Activated naive CD4-positive, alpha-beta T cell treated with anti-CD3 and anti-CD28 coated beads, Interleukin-2, amount 10 ng/mL, durations not matched to agents 7 days and 5 days (primary cell): ENCODE results near the gene EPRS1.
A peak's percentile ranks its signal among the peaks of the same experiment; 100 is the strongest.

Source experiments
- CTCF ChIA-PET: fragments of 350-600 bp; sonication (Branson Sonifier 250); formaldehyde crosslinking; loops from one replicate; lab custom pipeline; 2021; ENCODE audit warnings: antibody characterized with exemption; lab: Charles Lee
- DNase-seq: peaks from one replicate; pipeline ENCODE4 v3.0.0-alpha.2; 2020
- H3K27ac Mint-ChIP-seq: one replicate; pipeline ENCODE4 v1.8.0; 2021; ENCODE audit warnings: mild to moderate bottlenecking, moderate library complexity, mixed read lengths
- H3K27me3 Mint-ChIP-seq: one replicate; pipeline ENCODE4 v1.8.0; 2021; ENCODE audit warnings: mild to moderate bottlenecking, mixed read lengths
- H3K36me3 Mint-ChIP-seq: one replicate; pipeline ENCODE4 v1.8.0; 2021; ENCODE audit warnings: mixed read lengths
- H3K4me1 Mint-ChIP-seq: one replicate; pipeline ENCODE4 v1.8.0; 2021; ENCODE audit warnings: mixed read lengths
- H3K4me3 Mint-ChIP-seq: one replicate; pipeline ENCODE4 v1.8.0; 2021; ENCODE audit warnings: mild to moderate bottlenecking, moderate library complexity, mixed read lengths
- H3K9me3 Mint-ChIP-seq: one replicate; pipeline ENCODE4 v1.8.0; 2021; ENCODE audit warnings: mixed read lengths

EPRS1 gene

GRCh38 chr1:220011620-220012019 lies 34.7 kb downstream of the EPRS1 start:
- Mint-ChIP-seq H3K36me3 (peaks cover 53% of the 10 kb centered on the region), H3K9me3 (no peaks in the 10 kb centered on the region), H3K4me3 (no peak overlapping the region), H3K27ac (no peak overlapping the region), H3K27me3 (no peaks in the 10 kb centered on the region), H3K4me1 (peaks cover 13% of the 10 kb centered on the region)
- CTCF ChIA-PET, result interaction anchor here (0.5 to 2.0 kb wide), 5 partner anchors 20 to 78 kb away, joined by 3 to 7 read pairs (median 4); partner anchors contain the start of gene BPNT1
- DNase-seq, result no peak

- Mint-ChIP-seq H3K9me3 (no peaks in the 10 kb centered on the region), H3K36me3 (peaks cover 44% of the 10 kb centered on the region), H3K27me3 (no peaks in the 10 kb centered on the region), H3K4me3 (no peak overlapping the region), H3K27ac (no peak overlapping the region), H3K4me1 (peaks cover 6% of the 10 kb centered on the region)
- DNase-seq, result no peak
- CTCF ChIA-PET, result no interaction called here
Observed at GRCh38 chr1:220007438-220007837, 38.9 kb downstream of the EPRS1 start.

- Mint-ChIP-seq H3K9me3 (no peaks in the 10 kb centered on the region), H3K36me3 (peaks cover 46% of the 10 kb centered on the region), H3K27me3 (no peaks in the 10 kb centered on the region), H3K4me1 (peaks cover 10% of the 10 kb centered on the region), H3K27ac (no peak overlapping the region), H3K4me3 (no peak overlapping the region)
- CTCF ChIA-PET, result no interaction called here
- DNase-seq, result no peak
Observed at GRCh38 chr1:220005489-220005888, 40.8 kb downstream of the EPRS1 start.

- Mint-ChIP-seq H3K27me3 (no peaks in the 10 kb centered on the region), H3K27ac (no peak overlapping the region), H3K9me3 (no peaks in the 10 kb centered on the region), H3K36me3 (peaks cover 41% of the 10 kb centered on the region), H3K4me3 (no peak overlapping the region), H3K4me1 (peaks cover 14% of the 10 kb centered on the region)
- no peak for DNase-seq
- CTCF ChIA-PET, result no interaction called here
Observed at GRCh38 chr1:220003610-220004299, 42.5 kb downstream of the EPRS1 start.

GRCh38 chr1:220003015-220003414 lies 43.3 kb downstream of the EPRS1 start:
- Mint-ChIP-seq H3K27ac (no peak overlapping the region), H3K36me3 (peaks cover 43% of the 10 kb centered on the region)

GRCh38 chr1:220001095-220001501 lies 45.2 kb downstream of the EPRS1 start:
- Mint-ChIP-seq H3K4me1 (peaks cover 14% of the 10 kb centered on the region), H3K9me3 (no peaks in the 10 kb centered on the region), H3K27ac (no peak overlapping the region), H3K4me3 (no peak overlapping the region), H3K36me3 (peaks cover 42% of the 10 kb centered on the region), H3K27me3 (no peaks in the 10 kb centered on the region)
- DNase-seq, result no peak
- CTCF ChIA-PET, result interaction anchor here (0.7 kb wide), 1 partner anchor 114 kb away, joined by 3 read pairs; no protein-coding TSS in a partner anchor

More at GRCh38 chr1:220003015-220003414, 43.3 kb downstream of the EPRS1 start:
- no peaks in the 10 kb centered on the region for H3K27me3 Mint-ChIP-seq
- no peak overlapping the region for H3K4me3 Mint-ChIP-seq
- CTCF ChIA-PET, result interaction anchor here (1.2 kb wide), 1 partner anchor 108 kb away, joined by 3 read pairs; no protein-coding TSS in a partner anchor
- H3K9me3 Mint-ChIP-seq, result no peaks in the 10 kb centered on the region
- H3K4me1 Mint-ChIP-seq, result peaks cover 14% of the 10 kb centered on the region
- DNase-seq, result no peak

- H3K27ac Mint-ChIP-seq, result peak overlapping the region; percentile 33
- no peaks in the 10 kb centered on the region for H3K9me3 Mint-ChIP-seq
- DNase-seq, result no peak
- peaks cover 50% of the 10 kb centered on the region for H3K36me3 Mint-ChIP-seq
- CTCF ChIA-PET, result interaction anchor here (1.2 to 1.8 kb wide), 2 partner anchors 10 to 90 kb away, joined by 3 to 6 read pairs; partner anchors contain the start of gene BPNT1
- no peak overlapping the region for H3K4me3 Mint-ChIP-seq
- no peaks in the 10 kb centered on the region for H3K27me3 Mint-ChIP-seq
- peaks cover 14% of the 10 kb centered on the region for H3K4me1 Mint-ChIP-seq
Observed at GRCh38 chr1:219999821-220000220, 46.5 kb downstream of the EPRS1 start.
